GM21723 (cell line): ENCODE results near the gene PDLIM1.

Experiments used
- ATAC-seq: cut with Tn5 transposase; IDR thresholded peaks from one replicate; pipeline ENCODE4 v1.9.1; 2021; ENCODE audit warnings: mild to moderate bottlenecking, moderate library complexity; ENCODE audit not compliant: unreplicated experiment

The PDLIM1 gene, protein sequence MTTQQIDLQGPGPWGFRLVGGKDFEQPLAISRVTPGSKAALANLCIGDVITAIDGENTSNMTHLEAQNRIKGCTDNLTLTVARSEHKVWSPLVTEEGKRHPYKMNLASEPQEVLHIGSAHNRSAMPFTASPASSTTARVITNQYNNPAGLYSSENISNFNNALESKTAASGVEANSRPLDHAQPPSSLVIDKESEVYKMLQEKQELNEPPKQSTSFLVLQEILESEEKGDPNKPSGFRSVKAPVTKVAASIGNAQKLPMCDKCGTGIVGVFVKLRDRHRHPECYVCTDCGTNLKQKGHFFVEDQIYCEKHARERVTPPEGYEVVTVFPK

DNA sequence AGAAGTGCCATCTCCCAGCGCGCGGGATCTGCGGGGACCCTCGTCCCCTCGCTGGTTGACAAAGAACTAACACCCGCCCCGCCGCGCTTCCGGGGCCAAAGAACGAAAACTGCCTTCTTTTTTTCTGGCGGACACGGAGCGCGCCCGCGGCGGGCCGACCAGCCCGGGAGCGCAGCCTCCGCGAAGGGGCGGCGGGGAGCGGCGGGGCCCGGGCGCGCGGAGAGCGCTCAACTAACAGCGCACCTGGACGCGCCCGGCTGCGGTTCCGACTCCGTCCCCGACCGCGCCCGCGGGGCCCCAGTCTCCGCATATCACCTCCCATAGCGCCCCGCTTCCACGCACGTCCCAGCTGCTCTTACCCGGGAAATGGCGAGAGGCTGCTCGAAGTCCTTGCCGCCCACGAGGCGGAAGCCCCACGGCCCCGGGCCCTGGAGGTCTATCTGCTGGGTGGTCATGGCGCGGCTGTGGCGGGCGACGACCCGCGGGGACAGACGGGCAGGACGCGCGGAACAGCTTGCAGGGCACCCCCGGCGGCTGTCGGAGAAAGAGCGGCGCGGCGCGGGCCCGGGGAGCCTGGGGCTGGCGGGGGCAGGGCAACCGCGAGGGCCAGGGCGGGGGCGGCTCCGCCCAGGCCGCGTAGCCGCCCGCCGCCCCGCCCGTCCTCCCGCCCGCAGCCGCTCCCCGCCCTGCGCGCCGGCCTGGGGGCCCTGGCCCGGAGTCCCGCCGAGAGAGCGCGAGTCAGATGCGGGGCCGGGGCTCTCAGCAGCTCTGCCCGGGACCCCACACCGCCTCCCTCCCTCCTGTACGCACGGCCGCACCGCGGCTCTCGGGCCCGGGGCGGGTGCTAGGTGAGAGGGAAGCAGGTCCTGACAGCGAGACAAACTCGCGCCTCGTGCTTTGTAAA, at the start of gene PDLIM1:
Gene PDLIM1, minus strand, starts transcription at position 543 of the 904 bp plus-strand sequence. Its CDS starts 88 bp downstream, at position 455.
- peak; percentile 39 for ATAC-seq

DNA sequence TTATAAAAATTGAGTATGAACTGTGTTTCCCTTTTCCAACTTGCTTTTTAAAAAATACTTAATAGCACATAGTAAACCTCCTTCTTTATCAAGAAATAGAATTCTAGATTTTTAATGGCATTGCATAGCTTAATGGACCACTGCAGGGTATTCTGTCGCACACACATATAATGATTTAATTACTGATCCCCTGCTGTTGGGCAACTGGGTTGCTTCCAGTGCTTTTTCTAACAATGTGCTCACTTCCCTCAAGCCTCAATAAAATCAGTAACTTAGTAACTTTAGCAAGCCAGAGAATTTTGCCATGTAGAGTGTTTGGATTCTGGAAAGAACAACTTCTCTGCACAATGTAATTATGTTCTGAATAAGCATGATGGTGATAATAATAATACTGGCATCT, 49.1 kb upstream of the PDLIM1 start:
- no peak for ATAC-seq

DNA sequence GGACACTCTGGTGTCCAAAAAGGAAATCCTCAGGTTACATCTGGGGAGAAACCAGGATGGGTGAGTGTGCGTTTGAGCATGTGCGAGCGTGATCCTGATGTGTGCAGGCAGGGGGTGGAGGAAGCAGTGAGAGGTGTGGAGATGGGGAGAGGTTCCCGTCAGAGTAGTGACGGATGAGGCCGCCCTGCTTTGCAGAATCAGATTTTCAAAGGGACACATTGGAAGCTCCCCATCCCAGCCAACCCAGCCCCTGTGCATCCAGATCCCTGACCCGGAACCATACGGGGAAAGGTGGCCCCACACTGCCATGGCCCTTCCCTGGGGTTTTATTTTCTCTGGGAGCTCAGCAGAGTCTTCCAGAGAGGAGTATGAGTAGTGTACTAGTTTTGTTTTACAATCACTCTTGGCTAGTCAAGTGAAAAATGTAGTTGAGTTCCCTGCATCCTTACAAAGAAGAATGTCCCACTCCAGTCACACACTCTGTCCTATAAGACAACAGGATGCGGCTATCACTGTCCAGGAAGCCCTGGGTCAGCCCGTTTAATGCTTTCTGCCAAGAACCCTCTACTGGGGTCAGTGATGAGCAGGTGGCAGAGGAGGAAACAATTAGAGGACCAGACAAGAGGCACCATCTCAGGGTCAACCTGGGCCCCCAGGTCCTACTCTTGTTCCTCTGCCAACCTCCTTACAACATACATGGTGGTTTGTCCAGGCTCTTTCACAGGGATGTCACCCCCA, 46.8 kb upstream of the PDLIM1 start:
- no peak for ATAC-seq

DNA sequence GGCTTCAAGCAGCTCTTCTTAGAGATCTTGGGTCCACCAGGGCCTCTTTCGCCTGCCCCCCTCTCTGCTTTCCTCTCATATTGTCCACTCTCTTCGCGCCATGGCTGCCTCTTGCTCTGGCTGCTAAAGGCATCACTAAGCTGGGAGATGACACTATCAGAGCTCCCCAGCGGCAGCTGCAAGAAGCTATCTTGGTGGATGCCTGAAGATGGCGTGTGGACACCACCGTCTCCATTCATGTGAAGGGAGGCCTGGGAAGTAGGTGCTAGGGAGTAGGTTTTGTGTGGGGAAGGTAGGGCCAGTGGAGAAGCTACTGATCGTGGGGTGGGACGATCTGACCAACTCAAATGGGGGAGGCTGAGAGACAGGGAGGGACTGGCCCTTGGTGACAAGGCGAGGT, 45.9 kb upstream of the PDLIM1 start:
- no peak for ATAC-seq

DNA sequence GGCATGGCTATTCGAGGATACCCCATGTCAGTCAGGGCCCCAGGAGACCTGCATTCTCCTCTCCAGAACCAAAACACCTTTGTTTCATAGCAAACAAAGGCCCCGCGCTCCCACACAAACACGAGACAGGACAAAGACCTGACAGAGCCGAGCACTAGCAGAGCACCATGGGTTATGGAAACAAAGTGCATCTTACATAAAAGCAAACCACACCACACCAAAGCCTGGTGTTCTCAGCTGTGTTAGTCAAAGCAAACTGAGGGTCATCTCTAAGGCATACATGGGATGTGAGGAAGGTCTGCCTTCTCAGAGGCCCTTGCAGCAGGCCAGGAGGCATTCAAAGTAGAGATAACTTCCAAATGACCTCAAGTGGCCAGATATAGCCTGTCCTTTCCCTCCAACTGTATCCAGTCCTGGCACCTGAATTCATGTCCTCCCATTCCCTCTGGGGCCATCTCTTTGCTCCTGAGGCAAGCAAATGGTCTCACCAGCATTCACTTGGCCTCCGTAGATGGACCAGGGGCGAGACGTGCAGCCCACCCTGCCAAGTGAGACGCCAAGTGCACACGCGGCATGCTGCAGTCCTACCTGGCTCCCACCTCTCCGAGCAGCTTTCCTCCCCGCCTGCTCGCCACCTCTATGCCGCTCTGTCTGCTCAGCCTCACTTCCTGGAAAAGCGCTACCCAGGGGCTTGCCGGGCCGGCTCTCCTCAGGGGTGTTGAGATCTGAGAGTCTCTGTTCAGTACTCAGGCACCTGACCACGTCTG, 45.3 kb upstream of the PDLIM1 start:
- ATAC-seq = no peak

DNA sequence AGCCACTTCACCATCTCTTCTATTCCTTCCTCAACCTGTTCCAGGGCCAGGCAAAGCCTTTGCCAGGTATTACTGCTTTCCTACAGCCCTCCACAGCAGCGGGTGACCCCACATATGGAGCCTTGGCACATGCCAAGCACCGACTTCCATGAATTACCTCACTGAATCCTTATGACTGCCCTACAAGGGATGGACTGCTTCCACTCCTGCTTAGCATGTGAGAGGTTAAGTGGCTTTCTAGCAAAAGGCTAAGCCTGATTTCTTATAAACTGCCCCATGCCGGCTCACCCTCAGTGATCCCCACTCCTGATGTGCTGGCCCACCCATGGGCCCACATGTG, 44.0 kb upstream of the PDLIM1 start:
- no peak for ATAC-seq

DNA sequence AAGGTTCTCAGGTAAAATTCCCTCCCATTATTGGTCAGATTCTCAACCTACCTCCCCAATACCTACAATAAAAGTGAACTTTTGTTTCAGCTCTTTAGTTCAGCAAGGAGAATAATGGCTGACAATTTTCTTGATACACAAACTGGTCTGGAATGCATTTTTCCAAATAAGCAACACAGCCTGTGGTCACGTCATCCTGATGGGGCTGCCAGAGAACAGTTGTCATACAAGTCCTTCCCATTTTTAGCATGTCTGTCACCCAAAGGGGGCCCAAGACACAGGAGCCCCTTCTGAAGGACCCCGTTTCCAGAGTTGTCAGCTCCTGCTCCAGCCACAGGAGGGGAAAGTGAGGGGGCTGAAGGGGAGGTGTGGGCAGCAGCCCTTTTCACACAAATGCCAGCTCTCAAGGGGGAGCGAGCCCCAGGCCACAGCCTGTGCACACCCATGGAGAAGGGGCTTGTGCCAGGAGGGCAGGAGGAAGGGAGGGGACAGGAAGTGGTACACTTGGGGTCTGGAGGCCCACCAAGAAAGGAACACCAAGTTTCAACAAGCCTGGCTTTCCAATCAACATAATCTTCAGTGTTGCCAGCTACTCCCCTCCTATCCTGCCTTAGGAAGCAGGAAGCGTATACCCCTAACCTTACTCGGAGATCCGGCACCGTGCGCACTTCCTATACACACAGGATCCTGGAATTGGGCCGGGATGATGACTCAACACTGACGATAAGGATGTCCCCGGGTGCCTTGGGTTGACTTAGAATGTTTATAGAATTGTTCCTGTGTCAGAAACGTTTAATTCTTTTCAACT, 43.4 kb upstream of the PDLIM1 start:
- ATAC-seq = no peak

DNA sequence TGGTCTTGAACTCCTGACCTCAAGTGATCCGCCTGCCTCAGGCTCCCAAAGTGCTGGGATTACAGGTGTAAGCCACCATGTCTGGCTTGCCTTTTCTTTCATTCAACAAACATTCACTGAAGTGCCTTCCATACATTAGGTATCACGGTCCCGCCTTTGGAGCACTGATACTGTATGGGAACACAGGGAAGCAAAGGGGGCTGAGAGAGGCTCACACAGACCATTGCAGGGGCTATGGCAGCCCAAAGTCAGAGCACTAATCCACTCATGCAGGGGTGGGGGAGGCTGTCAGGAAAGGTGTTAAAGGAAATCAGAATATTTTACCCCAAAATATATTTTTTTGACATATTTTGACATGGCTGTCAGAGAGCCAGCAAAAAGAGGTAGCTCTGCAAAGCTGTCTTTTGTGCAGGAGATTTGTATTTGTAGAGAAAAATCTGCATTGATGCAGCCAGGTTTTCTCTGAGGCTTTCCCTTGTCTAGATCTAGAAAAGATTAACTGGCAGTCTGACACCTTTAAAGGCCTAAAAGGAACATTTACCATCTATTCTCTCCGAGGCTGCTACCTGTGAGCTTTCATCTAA, 42.0 kb upstream of the PDLIM1 start:
- no peak for ATAC-seq

DNA sequence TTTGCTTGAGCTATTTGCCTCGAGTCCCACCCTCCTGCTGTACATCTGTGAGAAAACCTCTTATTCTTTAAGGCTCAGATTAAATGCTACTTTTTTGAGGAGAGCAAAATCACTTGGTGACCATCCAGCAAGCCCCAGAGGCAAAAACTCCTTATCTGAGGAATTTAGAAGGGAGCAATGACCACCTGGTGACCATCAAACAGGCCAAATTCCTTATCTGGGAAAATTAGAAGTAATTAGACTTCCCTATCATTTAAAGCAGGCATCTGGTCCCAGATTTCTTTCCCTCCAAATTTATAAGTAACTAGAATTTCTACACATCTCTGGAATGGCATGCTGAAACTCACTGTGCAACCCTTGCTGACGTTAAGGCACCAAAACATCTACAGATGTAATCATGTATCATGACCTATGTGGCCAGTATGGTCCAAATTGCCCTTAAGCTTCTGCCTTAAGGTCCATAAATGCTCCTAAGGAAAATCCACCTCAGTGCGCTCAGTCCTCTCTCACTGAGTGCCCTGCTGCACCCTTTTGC, 40.9 kb upstream of the PDLIM1 start:
- ATAC-seq = no peak

DNA sequence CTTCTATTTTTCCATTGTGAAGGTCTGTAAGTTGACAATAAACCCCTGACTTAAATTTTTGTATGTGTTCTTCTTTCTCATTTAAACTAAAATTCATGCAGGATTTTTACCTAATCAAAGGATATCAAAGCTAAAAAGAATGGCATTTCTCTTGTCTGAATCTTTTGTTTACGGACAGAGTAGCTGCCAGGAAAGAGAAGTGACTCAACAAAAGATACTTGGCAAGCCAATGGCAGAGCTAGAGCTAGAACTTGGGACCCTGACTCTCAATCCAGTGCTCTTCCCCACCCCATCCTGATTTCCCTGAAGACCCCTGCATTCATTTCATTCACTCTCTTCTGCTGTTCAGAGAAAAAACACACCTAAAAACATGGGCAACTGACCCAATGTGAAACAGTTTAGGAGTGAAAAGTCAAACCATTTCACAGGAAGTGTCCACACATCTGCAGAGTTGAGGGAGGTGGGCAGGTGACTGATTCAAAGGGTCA, 40.2 kb upstream of the PDLIM1 start:
- no peak for ATAC-seq

DNA sequence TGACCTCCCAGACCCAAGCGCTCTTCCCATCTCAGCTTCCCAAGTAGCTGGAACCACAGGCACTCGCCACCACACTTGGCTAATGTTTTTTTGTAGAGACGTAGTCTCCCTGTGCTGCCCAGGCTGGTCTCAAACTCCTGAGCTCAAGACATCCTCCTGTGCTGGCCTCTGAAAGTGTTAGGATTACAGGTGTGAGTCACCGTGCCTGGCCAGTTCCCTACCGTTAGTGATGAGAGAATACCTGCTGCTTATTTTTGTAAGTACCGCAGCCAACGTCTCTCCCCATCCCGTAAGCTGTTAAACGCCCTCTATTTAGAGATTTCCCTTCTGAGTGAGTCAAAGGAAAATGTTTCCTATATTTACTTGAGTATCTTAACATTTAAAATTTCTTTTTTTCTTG, 38.5 kb upstream of the PDLIM1 start:
- ATAC-seq = no peak

DNA sequence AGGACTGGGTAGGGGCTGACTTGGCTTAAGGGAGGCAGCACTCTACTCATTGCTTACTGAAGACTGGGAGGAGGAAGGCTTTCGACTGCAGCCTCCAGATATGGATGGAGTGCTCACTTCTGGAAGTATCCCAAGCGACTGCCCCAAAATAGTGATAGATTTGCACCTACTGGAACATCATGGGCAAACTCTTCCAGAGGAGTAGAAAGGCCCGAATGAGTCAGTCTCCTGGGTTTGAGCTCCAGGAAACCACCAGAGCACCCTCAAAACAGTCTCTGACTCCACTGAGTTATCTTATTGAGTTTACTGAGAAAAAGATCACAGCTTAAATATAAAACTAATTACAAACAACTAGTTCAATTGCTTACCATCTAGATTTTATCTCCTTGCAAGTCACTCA, 37.2 kb upstream of the PDLIM1 start:
- ATAC-seq = no peak

DNA sequence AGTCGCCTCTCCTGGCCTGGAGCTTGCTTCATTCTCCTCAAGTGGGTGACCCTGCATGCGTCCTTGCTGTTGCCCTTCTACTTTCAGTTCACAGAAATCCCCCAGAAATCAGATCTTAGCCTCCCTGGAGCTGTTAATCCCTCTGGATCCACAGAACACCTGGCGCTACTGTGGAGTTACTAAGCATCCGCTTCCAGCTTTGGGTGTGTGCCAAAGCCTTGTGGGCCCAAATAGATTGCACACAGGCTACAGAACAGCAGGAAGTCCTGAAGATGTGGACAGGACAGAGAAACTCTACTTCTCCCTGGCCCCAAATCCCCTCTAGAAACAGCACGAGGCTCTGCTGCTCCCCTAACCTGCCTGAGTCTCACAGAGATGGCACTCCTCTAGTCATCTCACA, 36.6 kb upstream of the PDLIM1 start:
- no peak for ATAC-seq

DNA sequence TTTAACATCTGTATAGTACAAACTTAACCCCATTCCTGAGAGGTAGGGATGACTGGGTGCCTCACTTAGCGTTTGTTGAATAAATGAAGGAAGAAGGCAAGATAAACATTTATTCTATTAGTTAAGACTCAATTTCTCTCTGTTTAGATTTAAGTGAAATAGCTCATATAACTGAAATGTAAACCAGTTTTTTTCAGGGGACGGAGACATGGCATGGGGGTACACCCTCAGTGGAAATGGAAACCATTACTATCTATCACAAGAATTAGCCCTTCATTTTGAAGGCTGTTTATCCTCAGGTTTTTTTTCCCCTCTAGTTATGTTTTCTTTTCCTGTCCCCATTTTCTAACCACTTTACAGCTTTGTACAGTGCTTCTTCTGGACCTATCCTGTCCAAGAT, 35.6 kb upstream of the PDLIM1 start:
- no peak for ATAC-seq

DNA sequence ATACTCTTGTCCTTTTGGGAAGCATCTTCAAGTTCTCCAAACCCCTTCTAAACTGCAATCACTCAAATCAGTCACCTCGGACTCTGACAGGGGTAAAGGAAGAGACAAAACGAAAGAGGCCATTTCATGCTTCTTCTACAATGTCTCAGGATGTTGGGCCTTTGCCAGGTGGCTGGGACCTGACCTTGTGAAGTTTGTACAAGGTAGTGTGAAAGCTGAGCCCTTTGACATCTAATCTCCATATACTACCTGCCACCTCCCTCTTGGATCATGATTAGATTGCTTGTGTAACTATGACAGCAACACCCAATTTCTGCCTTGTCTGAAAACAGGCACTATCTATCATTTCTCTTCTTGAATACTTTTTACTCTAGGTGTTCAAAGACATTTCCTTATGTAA, 35.1 kb upstream of the PDLIM1 start:
- ATAC-seq = no peak

DNA sequence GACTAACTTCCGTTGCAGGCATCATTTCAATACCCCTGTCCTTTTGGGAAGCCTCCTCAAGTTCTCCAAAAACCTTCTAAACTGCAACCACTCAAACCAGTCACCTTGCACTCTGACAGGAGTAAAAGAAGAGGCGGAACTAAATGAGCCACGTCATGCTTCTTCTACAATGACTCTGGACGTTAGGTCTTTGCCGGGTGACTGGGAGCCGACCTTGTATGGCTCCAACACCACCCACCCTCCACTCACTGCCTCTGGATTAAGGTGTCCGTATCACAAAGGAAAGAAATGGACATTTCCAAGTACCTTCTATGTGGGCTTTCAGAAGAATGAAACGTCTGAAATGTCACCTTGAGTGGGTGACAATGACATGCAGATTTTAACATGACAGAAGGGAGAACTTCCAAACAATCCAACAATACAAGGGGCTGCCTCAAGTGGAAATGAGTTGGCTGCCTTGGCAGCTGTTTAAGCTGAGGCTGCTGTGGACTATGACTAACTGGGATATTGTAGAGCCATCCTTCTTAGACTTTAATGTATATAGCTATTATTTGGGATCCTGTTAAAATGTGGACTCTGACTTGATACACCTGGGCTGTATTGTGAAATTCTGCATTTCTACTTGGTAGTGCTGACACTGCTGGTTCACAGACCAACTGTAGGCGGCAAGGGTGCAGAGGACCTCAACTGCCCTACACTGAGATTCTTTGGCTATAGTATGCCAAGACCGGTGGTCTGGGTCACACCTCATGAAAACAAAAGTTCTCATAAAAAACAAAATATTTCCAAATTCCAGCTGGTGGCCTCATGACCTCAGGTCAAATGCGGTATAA, 33.8 kb upstream of the PDLIM1 start:
- ATAC-seq = no peak

DNA sequence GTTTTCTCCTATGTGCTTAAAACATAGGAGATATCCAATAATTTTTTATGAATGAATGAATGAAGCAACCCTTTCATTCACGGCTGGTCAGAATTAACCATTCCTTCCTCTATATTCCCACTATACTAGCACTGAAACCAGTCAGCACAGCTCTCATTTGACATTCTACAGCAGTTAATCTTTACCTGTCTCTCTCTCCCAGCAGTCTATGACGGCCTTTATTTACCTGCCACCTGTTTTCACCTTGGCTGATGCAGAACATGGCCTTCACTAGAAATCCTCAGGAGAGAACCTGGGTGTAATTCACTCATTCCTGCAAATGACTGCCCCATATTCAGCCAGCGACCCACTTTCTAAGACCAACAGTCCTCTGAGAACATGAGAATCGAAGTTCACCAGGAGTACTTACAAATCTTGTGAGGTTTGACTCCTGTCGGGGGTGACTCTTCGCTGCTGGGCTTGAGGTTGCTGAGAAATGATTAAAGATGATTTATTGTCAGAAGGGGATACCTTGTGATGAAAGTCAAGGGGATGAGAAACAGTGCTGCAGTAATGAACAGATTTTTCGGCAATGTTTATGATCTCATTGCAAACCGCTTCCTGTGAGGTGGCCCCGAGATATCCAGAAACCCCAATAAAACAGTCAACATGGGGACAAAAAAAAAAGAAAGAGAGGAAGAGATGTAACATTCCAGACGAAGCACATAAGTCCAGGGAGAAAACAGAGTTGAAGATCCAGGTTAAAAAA, 30.9 kb upstream of the PDLIM1 start:
- ATAC-seq = no peak

DNA sequence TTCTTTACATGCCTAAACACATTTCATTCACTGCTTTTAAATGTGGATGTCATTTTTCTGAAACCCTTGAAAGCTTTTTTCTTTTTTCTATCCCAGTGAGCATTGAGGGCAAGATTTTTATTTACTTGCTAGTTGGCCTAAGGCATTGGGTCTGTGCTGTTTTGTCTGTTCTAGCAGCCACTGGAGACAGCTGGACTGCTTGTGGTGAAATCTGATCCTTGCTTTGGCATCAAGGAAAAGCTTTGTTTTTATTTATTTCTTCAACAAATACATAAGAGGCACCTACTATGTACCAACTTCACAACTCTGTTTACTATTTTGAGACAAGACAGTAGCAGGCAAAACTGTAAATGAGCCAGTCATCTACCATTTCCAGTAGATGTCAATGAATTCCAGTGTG, 28.4 kb upstream of the PDLIM1 start:
- ATAC-seq = no peak
